CD4-positive, alpha-beta T cell treated with Interleukin-6 for 4 hours (primary cell): Measurements from ENCODE around the gene CCDC68.

Experiments
- DNase-seq: peaks from one replicate; pipeline ENCODE4 v3.0.0-alpha.2; 2020; ENCODE audit warnings: mixed read lengths

CCDC68 gene

GRCh38 chr18:54914816-54915215, 44.4 kb downstream of the CCDC68 start:
- no peak for DNase-seq

- no peak for DNase-seq
Measured at GRCh38 chr18:54911551-54911950, 47.7 kb downstream of the CCDC68 start.

GRCh38 chr18:54910161-54910919, 48.9 kb downstream of the CCDC68 start:
- no peak for DNase-seq

- no peak for DNase-seq
Measured at GRCh38 chr18:54909538-54909937, 49.7 kb downstream of the CCDC68 start.

GRCh38 chr18:54906331-54907185, 52.7 kb downstream of the CCDC68 start:
- no peak for DNase-seq

- DNase-seq, result no peak
Measured at GRCh38 chr18:54905629-54906028, 53.6 kb downstream of the CCDC68 start.

- DNase-seq, result no peak
Measured at GRCh38 chr18:54904581-54904980, 54.7 kb downstream of the CCDC68 start.

- DNase-seq, result no peak
Measured at GRCh38 chr18:54900290-54900689, 59.0 kb downstream of the CCDC68 start.

GRCh38 chr18:54899500-54899899, 59.8 kb downstream of the CCDC68 start:
- no peak for DNase-seq

GRCh38 chr18:54888933-54889332, 70.3 kb downstream of the CCDC68 start:
- no peak for DNase-seq

- no peak for DNase-seq
Measured at GRCh38 chr18:54888378-54888777, 70.9 kb downstream of the CCDC68 start.

- DNase-seq, result no peak
Measured at GRCh38 chr18:54883816-54884604, 75.3 kb downstream of the CCDC68 start.

- DNase-seq, result no peak
Measured at GRCh38 chr18:54882318-54882717, 76.9 kb downstream of the CCDC68 start.

- DNase-seq, result no peak
Measured at GRCh38 chr18:54881229-54881768, 78.0 kb downstream of the CCDC68 start.

- no peak for DNase-seq
Measured at GRCh38 chr18:54880395-54881105, 78.7 kb downstream of the CCDC68 start.

GRCh38 chr18:54879691-54880090, 79.6 kb downstream of the CCDC68 start:
- DNase-seq, result no peak

- DNase-seq, result no peak
Measured at GRCh38 chr18:54878659-54879358, 80.5 kb downstream of the CCDC68 start.

- DNase-seq, result no peak
Measured at GRCh38 chr18:54878159-54878622, 81.1 kb downstream of the CCDC68 start.

GRCh38 chr18:54877076-54877475, 82.2 kb downstream of the CCDC68 start:
- no peak for DNase-seq

GRCh38 chr18:54875063-54875462, 84.2 kb downstream of the CCDC68 start:
- no peak for DNase-seq

GRCh38 chr18:54873884-54874255, 85.4 kb downstream of the CCDC68 start:
- no peak for DNase-seq

GRCh38 chr18:54872681-54873080, 86.6 kb downstream of the CCDC68 start:
- no peak for DNase-seq
